Measurements from ENCODE around the gene RBM20. TPM values are rescaled to one million over a fixed set of nuclear protein-coding genes. Genes with fewer than 3 reads are reported as not detected.

The RBM20 gene
- total and polyA plus RNA-seq, 2 of the 13 experiments (the other 11 are each of a cell fraction or from before 2014, with no cell fraction given), result 0.02 to 0.22 TPM

DNA sequence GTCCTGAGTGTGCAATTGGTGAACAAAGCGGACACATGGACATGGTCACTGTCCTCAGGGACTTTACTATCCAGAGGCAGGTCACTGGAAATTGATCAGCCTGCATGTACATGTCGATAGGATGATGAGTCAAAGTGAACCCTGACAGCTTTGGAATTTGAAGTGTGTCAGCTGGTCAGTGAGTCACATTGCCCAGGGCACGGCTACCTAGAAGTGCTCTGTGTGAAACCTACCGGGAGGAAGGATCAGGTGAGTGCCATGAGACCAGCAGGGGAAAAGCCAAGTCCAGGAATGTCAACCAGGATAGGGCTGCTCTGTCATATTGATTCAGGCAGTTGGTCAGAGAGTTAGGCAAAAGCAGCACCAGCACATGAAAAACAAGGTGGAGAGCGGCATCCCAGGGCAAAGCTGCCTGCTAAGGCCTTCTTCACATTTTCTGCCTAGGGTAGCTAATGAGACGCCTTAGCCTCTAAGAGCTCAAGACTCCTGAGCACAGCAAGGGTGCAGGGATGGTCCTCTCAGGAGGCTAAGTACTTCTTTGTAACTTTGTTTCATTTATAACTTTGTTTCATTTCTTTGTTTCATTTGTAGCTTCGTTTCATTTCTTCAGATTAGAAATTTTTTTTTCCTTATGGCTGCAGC lies 208.2 kb downstream of the RBM20 start (continued):
- TF ChIP-seq, protein P1, sequence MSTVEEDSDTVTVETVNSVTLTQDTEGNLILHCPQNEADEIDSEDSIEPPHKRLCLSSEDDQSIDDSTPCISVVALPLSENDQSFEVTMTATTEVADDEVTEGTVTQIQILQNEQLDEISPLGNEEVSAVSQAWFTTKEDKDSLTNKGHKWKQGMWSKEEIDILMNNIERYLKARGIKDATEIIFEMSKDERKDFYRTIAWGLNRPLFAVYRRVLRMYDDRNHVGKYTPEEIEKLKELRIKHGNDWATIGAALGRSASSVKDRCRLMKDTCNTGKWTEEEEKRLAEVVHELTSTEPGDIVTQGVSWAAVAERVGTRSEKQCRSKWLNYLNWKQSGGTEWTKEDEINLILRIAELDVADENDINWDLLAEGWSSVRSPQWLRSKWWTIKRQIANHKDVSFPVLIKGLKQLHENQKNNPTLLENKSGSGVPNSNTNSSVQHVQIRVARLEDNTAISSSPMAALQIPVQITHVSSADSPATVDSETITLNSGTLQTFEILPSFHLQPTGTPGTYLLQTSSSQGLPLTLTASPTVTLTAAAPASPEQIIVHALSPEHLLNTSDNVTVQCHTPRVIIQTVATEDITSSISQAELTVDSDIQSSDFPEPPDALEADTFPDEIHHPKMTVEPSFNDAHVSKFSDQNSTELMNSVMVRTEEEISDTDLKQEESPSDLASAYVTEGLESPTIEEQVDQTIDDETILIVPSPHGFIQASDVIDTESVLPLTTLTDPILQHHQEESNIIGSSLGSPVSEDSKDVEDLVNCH (CRISPR knock-in tag; IDR thresholded peaks at IDR 0.05), result no peak
- TF ChIP-seq RBFOX2 (IDR thresholded peaks at IDR 0.05; ENCODE audit: low read depth, low read length), result no peak
- TF ChIP-seq AGO1 (IDR thresholded peaks at IDR 0.05; ENCODE audit: low read depth, low read length, poor library complexity, severe bottlenecking), result no peak
- TF ChIP-seq NFE2 (CRISPR knock-in tag; IDR thresholded peaks at IDR 0.05), result no peak
- 0 out of 2 replicates have a peak, but pooled peaks have one; percentile 51 for TF ChIP-seq HDAC1 (CRISPR knock-in tag; IDR thresholded peaks at IDR 0.05)
- no peak for TF ChIP-seq KLF12 (CRISPR knock-in tag; IDR thresholded peaks at IDR 0.05; ENCODE audit: borderline replicate concordance)
- TF ChIP-seq, protein P2, sequence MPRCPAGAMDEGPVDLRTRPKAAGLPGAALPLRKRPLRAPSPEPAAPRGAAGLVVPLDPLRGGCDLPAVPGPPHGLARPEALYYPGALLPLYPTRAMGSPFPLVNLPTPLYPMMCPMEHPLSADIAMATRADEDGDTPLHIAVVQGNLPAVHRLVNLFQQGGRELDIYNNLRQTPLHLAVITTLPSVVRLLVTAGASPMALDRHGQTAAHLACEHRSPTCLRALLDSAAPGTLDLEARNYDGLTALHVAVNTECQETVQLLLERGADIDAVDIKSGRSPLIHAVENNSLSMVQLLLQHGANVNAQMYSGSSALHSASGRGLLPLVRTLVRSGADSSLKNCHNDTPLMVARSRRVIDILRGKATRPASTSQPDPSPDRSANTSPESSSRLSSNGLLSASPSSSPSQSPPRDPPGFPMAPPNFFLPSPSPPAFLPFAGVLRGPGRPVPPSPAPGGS (CRISPR knock-in tag; IDR thresholded peaks at IDR 0.05), result no peak
- TF ChIP-seq PHF20 (CRISPR knock-in tag; IDR thresholded peaks at IDR 0.05), result no peak
- TF ChIP-seq AKAP8 (CRISPR knock-in tag; IDR thresholded peaks at IDR 0.05), result no peak
- TF ChIP-seq TOE1 (CRISPR knock-in tag; IDR thresholded peaks at IDR 0.05), result no peak
- TF ChIP-seq PHB2 (IDR thresholded peaks at IDR 0.05; ENCODE audit: partially characterized antibody), result no peak
- TF ChIP-seq, protein P3, sequence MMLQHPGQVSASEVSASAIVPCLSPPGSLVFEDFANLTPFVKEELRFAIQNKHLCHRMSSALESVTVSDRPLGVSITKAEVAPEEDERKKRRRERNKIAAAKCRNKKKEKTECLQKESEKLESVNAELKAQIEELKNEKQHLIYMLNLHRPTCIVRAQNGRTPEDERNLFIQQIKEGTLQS (CRISPR knock-in tag; IDR thresholded peaks at IDR 0.05), result no peak
- no peak for TF ChIP-seq ZNF850 (CRISPR knock-in tag; conservative IDR thresholded peaks at IDR 0.05)
- TF ChIP-seq SALL2 (CRISPR knock-in tag; IDR thresholded peaks at IDR 0.05), result no peak
- no peak for TF ChIP-seq ZBTB1 (CRISPR knock-in tag; IDR thresholded peaks at IDR 0.05; ENCODE audit: borderline replicate concordance)
- no peak; the same call in 1 of the 2 replicates for TF ChIP-seq GATAD1 (CRISPR knock-in tag; IDR thresholded peaks at IDR 0.05)
- TF ChIP-seq ATF7 (IDR thresholded peaks at IDR 0.05), result no peak
- TF ChIP-seq ATF7 (CRISPR knock-in tag; IDR thresholded peaks at IDR 0.05), result no peak
- no peak for TF ChIP-seq ZNF557 (CRISPR knock-in tag; IDR thresholded peaks at IDR 0.05)
- TF ChIP-seq ZZZ3 (CRISPR knock-in tag; IDR thresholded peaks at IDR 0.05; ENCODE audit: borderline replicate concordance), result no peak
- TF ChIP-seq PITX1 (CRISPR knock-in tag; IDR thresholded peaks at IDR 0.05), result no peak
- TF ChIP-seq KAT7 (CRISPR knock-in tag; IDR thresholded peaks at IDR 0.05; ENCODE audit: borderline replicate concordance), result no peak
- TF ChIP-seq, protein P4, sequence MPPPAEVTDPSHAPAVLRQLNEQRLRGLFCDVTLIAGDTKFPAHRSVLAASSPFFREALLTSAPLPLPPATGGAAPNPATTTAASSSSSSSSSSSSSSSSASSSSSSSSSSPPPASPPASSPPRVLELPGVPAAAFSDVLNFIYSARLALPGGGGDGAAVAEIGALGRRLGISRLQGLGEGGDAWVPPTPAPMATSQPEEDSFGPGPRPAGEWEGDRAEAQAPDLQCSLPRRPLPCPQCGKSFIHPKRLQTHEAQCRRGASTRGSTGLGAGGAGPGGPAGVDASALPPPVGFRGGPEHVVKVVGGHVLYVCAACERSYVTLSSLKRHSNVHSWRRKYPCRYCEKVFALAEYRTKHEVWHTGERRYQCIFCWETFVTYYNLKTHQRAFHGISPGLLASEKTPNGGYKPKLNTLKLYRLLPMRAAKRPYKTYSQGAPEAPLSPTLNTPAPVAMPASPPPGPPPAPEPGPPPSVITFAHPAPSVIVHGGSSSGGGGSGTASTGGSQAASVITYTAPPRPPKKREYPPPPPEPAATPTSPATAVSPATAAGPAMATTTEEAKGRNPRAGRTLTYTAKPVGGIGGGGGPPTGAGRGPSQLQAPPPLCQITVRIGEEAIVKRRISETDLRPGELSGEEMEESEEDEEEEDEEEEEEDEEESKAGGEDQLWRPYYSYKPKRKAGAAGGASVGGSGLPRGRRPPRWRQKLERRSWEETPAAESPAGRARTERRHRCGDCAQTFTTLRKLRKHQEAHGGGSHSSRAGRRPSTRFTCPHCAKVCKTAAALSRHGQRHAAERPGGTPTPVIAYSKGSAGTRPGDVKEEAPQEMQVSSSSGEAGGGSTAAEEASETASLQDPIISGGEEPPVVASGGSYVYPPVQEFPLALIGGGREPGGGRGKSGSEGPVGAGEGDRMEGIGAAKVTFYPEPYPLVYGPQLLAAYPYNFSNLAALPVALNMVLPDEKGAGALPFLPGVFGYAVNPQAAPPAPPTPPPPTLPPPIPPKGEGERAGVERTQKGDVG (CRISPR knock-in tag; IDR thresholded peaks at IDR 0.05; ENCODE audit: borderline replicate concordance), result no peak
- TF ChIP-seq PHF5A (CRISPR knock-in tag; IDR thresholded peaks at IDR 0.05; ENCODE audit: low read depth, unreplicated experiment), result no peak
